ENCODE results near the gene SUV39H2. TPM values are rescaled to one million over a fixed set of nuclear protein-coding genes. Genes with fewer than 3 reads are reported as not detected.

Gene SUV39H2
- total RNA-seq, 2 donors from 2014 or later, result 35.4 to 37.6 TPM

DNA sequence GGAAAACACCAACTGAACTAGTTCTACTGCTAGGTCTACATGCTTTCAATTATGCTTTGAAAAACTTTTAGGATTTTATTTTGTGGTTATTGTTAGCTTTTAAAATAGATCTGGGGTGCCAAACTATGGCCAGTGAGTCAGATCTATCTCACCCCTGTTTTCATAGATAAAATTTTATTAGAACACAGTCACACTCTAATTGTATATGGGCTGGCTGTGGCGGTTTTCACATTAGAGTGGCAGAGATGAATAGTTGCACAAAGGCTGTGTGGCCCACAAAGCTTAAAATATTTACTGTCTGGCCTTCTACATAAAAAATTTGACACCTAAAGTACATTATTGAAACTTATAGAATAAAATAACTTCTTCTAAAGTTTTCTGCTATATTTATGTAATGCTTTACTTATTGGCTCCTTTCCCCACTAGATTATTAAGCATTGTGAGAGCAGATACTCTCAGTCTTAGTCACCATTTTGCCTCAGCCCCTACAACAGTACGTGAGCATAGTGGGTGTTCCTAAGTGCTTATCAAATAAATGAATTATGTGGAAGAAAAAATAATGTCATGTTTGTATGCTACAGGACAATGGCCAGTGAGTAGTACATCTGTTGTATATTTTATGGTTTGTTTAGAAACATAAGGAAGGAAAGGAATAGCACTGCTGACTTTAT, 5.4 kb upstream of the SUV39H2 start:
- Histone ChIP-seq H3K4me3 (ENCODE audit: low read length) (no peak overlapping the region), H3K9ac (ENCODE audit: extremely low read depth, low read length, poor library complexity, severe bottlenecking) (no peak overlapping the region), H3K36me3 (ENCODE audit: control insufficient read depth, insufficient read depth, low read length) (peaks cover 33% of the 10 kb centered on the region), H3K9me3 (ENCODE audit: control insufficient read depth, low read length) (no peaks in the 10 kb centered on the region), H3K27me3 (ENCODE audit: control insufficient read depth, insufficient read depth, low read length, poor library complexity, severe bottlenecking) (no peaks in the 10 kb centered on the region), H3K4me1 (ENCODE audit: control insufficient read depth, insufficient read depth, low read length) (no peaks in the 10 kb centered on the region), H3K27ac (ENCODE audit: low read depth, low read length) (no peak overlapping the region)
- TF ChIP-seq, protein P1, sequence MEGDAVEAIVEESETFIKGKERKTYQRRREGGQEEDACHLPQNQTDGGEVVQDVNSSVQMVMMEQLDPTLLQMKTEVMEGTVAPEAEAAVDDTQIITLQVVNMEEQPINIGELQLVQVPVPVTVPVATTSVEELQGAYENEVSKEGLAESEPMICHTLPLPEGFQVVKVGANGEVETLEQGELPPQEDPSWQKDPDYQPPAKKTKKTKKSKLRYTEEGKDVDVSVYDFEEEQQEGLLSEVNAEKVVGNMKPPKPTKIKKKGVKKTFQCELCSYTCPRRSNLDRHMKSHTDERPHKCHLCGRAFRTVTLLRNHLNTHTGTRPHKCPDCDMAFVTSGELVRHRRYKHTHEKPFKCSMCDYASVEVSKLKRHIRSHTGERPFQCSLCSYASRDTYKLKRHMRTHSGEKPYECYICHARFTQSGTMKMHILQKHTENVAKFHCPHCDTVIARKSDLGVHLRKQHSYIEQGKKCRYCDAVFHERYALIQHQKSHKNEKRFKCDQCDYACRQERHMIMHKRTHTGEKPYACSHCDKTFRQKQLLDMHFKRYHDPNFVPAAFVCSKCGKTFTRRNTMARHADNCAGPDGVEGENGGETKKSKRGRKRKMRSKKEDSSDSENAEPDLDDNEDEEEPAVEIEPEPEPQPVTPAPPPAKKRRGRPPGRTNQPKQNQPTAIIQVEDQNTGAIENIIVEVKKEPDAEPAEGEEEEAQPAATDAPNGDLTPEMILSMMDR (conservative IDR thresholded peaks at IDR 0.05), result no peak
- H3K27me3 Mint-ChIP-seq (ENCODE audit: insufficient read depth), result no peaks in the 10 kb centered on the region
- no peak overlapping the region for H3K4me3 Mint-ChIP-seq
- H3K27ac Mint-ChIP-seq, result no peak overlapping the region
- peaks cover 15% of the 10 kb centered on the region for H3K36me3 Mint-ChIP-seq (ENCODE audit: low read depth)
- H3K9me3 Mint-ChIP-seq, result no peaks in the 10 kb centered on the region
- 94% methylated on average over 2 of the region's 2 CpGs; no CpG with 5 or more reads in 1 of the 2 experiments for WGBS, 2 experiments (ENCODE audit: insufficient coverage in 1 of 2, insufficient read length in 1 of 2)
- peaks cover 11% of the 10 kb centered on the region for H3K4me1 Mint-ChIP-seq
- DNase-seq, result no peak

DNA sequence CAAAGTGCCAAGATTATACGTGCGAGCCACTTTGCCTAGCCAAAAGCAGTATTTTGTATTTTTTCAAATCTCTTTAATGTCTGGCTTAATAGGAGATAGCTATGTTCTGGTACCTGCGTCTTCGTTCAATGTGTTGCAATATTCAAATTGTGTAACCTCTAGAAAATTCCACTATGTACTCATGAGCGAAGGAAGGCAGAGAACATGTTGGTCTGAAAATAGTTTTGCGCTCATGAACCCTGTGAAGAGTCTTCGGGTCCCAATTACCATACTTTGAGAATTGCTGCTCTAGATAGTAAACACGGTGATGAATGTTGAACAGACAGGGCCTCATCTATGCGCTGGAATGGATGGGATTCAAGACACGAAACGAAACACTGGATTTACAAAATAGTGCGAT, 2.7 kb upstream of the SUV39H2 start:
- Histone ChIP-seq H3K36me3 (ENCODE audit: control insufficient read depth, insufficient read depth, low read length) (peaks cover 7% of the 10 kb centered on the region), H3K9me3 (ENCODE audit: control insufficient read depth, low read length) (no peaks in the 10 kb centered on the region), H3K9ac (ENCODE audit: extremely low read depth, low read length, poor library complexity, severe bottlenecking) (no peak overlapping the region), H3K27me3 (ENCODE audit: control insufficient read depth, insufficient read depth, low read length, poor library complexity, severe bottlenecking) (no peaks in the 10 kb centered on the region), H3K4me1 (ENCODE audit: control insufficient read depth, insufficient read depth, low read length) (peaks cover 5% of the 10 kb centered on the region), H3K27ac (ENCODE audit: low read depth, low read length) (no peak overlapping the region), H3K4me3 (ENCODE audit: low read length) (no peak overlapping the region)
- Mint-ChIP-seq H3K27ac (no peak overlapping the region), H3K4me3 (no peak overlapping the region), H3K36me3 (ENCODE audit: low read depth) (peaks cover 3% of the 10 kb centered on the region), H3K4me1 (peaks cover 19% of the 10 kb centered on the region), H3K9me3 (no peaks in the 10 kb centered on the region), H3K27me3 (ENCODE audit: insufficient read depth) (no peaks in the 10 kb centered on the region)
- no peak for DNase-seq
- 96 to 98% methylated on average over 12 of the region's 12 CpGs for WGBS, 2 experiments (ENCODE audit: insufficient coverage in 1 of 2, insufficient read length in 1 of 2)
- TF ChIP-seq, protein P1 (conservative IDR thresholded peaks at IDR 0.05), result no peak

DNA sequence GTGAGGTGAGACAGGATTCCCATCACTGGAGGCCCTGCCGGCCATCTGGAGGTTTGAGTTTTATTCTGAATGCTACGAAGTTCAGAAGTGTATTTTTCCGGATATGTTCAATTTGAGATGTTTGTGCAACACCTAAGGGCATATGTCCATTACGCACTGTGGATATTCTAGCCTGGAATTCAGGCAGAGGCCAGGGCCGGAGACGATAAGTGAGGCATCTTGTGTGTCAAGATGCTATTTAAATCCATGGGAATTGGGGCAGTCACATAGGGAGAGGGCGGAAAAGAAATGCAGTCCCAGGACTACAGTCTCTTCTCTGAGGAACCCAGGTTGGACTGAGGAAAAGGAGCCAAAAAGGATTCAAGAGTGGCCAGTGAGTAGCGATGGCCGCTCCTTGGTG, 1.9 kb upstream of the SUV39H2 start:
- H3K9ac ChIP-seq (ENCODE audit: extremely low read depth, low read length, poor library complexity, severe bottlenecking), result no peak overlapping the region
- TF ChIP-seq, protein P1 (conservative IDR thresholded peaks at IDR 0.05), result no peak
- H3K9me3 ChIP-seq (ENCODE audit: control insufficient read depth, low read length), result no peaks in the 10 kb centered on the region
- Mint-ChIP-seq H3K27ac (no peak overlapping the region), H3K4me1 (peaks cover 19% of the 10 kb centered on the region), H3K36me3 (ENCODE audit: low read depth) (no peaks in the 10 kb centered on the region), H3K27me3 (ENCODE audit: insufficient read depth) (no peaks in the 10 kb centered on the region), H3K9me3 (no peaks in the 10 kb centered on the region), H3K4me3 (peak overlapping the region; percentile 96)
- no peaks in the 10 kb centered on the region for H3K36me3 ChIP-seq (ENCODE audit: control insufficient read depth, insufficient read depth, low read length)
- H3K4me3 ChIP-seq (ENCODE audit: low read length), result no peak overlapping the region
- H3K4me1 ChIP-seq (ENCODE audit: control insufficient read depth, insufficient read depth, low read length), result peaks cover 5% of the 10 kb centered on the region
- no peaks in the 10 kb centered on the region for H3K27me3 ChIP-seq (ENCODE audit: control insufficient read depth, insufficient read depth, low read length, poor library complexity, severe bottlenecking)
- WGBS, 2 experiments (ENCODE audit: insufficient coverage in 1 of 2, insufficient read length in 1 of 2), result 93 to 97% methylated on average over 9 of the region's 9 CpGs
- DNase-seq, result no peak
- no peak overlapping the region for H3K27ac ChIP-seq (ENCODE audit: low read depth, low read length)

Measured in endodermal cell (in vitro differentiated cells).